RWPE1 (cell line): Measurements from ENCODE around the gene DNAJC10.

Experiments used
- CTCF ChIA-PET: fragments of 350-600 bp; sonication (Branson Sonifier 250); formaldehyde crosslinking; extraction: SDS; loops from one replicate; lab custom pipeline; 2021; lab: Yijun Ruan, JAX
- POLR2A ChIA-PET: fragments of 400-600 bp; formaldehyde crosslinking; extraction: SDS; loops from one replicate; lab custom pipeline; 2020; ENCODE audit warnings: antibody characterized with exemption; ENCODE audit not compliant: low non-redundant PET; lab: Yijun Ruan, JAX
- DNase-seq: peaks from one replicate; pipeline ENCODE4 v3.0.0; 2012; ENCODE audit warnings: low spot score
- H3K27ac ChIP-seq: fragments of 450-650 bp; 2 replicates; pipeline ENCODE4 v1.5.1; 2017
- TF ChIP-seq, protein P1 (sequence below): fragments of 450-650 bp; conservative IDR thresholded peaks from 2 replicates; pipeline ENCODE4 v1.5.1; 2017; ENCODE audit warnings: low read depth, mild to moderate bottlenecking

Gene DNAJC10

DNA sequence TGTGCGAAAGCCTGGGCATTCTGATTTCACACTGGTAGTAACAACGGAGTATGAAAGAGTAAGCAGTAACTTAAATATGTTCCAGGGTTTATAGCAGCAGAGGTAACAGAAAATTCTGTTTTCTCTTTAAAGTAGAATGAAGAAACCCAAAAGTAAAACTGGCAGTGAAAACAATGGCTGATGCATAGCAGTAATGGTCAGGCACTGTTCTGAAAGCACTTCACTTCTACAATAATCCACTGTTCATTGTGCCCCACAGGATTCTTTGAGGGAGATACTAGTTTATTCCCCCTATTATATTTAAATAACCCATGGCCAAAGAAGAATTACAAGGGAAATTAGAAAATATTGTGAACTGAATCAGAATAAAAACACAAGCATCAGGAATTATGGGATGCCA is 9.3 kb upstream of the DNAJC10 start:
- TF ChIP-seq, protein P1, sequence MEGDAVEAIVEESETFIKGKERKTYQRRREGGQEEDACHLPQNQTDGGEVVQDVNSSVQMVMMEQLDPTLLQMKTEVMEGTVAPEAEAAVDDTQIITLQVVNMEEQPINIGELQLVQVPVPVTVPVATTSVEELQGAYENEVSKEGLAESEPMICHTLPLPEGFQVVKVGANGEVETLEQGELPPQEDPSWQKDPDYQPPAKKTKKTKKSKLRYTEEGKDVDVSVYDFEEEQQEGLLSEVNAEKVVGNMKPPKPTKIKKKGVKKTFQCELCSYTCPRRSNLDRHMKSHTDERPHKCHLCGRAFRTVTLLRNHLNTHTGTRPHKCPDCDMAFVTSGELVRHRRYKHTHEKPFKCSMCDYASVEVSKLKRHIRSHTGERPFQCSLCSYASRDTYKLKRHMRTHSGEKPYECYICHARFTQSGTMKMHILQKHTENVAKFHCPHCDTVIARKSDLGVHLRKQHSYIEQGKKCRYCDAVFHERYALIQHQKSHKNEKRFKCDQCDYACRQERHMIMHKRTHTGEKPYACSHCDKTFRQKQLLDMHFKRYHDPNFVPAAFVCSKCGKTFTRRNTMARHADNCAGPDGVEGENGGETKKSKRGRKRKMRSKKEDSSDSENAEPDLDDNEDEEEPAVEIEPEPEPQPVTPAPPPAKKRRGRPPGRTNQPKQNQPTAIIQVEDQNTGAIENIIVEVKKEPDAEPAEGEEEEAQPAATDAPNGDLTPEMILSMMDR, result no peak
- ChIA-PET POLR2A (no interaction called here), CTCF (no interaction called here)
- H3K27ac ChIP-seq, result no peak overlapping the region
- no peak for DNase-seq

DNA sequence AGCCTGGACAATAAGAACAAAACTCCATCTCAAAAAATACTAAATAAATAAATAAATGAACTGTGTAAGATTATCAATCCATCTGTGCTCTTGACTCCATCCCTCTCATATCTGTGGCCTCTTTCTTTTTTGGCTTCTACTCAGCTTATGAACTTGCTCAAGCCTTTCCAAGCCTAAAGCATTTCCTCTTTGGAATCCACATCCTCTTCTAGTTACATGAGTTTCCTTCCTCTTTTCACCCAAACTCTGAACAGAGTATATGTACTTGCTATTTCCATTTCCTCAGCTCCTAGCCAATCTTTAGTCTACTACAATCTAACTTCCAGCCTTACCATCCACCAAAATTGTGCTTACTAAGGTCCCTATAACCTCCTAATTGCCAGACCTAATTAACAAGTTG is 2.5 kb upstream of the DNAJC10 start:
- H3K27ac ChIP-seq, result no peak overlapping the region
- POLR2A ChIA-PET, result no interaction called here
- TF ChIP-seq, protein P1, result no peak
- CTCF ChIA-PET, result interaction anchor here (1.0 kb wide), 1 partner anchor 12 kb away, joined by 3 read pairs; no protein-coding TSS in a partner anchor
- DNase-seq, result no peak

DNA sequence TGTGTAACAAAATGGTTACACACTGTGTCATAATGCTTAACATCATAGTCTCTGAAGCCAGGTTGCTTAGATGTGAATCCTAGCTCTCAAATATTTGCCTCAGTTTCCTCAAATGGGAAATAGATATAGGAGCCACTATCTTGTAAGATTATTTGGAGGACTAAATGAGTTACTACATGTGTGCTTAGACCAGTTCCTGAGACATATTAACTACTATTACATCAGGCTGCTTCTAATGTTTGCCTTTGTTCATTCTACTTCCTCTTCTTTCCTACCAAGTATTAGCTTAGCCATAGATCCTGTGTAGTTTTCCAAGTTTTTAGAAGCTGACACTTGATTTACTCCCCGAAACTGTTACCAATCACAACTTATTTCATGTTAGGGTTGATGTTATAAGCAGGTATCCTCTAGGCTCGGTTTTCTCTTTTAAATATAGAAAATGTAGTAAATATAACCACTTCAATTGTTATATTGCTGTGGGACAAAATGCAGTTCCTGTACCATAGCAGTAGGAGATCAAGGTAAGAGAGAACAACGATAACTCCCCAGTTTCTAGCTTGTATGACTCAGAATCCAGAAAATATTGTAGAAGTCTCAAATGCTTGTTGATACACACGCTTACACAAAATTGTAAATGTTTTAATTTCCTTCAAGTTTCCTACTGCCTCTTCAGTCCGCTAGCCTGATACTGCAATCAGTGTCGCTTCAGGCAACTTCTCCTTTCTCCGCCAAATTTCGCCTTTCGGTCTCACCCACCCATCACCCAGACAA is 751 bp upstream of the DNAJC10 start:
- H3K27ac ChIP-seq, result peak overlapping the region; percentile 90
- TF ChIP-seq, protein P1, result no peak
- DNase-seq, result peak; percentile 20
- CTCF ChIA-PET, result interaction anchor here (0.6 kb wide), 1 partner anchor 181 kb away, joined by 3 read pairs; no protein-coding TSS in a partner anchor
- POLR2A ChIA-PET, result no interaction called here

DNA sequence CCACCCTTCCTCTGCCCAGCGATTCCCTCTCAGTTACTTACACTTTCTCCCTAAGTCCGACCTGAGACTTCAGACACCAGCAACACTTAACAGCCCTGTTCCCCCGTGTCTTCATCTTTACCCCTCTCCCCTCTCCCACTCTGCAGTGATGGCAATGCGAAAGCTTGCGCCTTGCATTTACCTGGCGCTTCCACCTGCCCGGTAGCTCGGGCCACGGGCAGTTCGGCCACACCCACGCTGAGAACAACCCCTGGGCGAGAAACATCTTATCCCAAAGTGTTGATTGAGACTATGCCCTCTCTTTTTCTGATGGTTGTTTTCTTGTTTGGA is 558 bp downstream of the DNAJC10 start:
- ChIA-PET CTCF (interaction anchor here (1.4 kb wide), 1 partner anchor 49 kb away, joined by 4 read pairs; no protein-coding TSS in a partner anchor), POLR2A (no interaction called here)
- peak overlapping the region; percentile 90 for H3K27ac ChIP-seq
- DNase-seq, result peak; percentile 46
- TF ChIP-seq, protein P1, result no peak

DNA sequence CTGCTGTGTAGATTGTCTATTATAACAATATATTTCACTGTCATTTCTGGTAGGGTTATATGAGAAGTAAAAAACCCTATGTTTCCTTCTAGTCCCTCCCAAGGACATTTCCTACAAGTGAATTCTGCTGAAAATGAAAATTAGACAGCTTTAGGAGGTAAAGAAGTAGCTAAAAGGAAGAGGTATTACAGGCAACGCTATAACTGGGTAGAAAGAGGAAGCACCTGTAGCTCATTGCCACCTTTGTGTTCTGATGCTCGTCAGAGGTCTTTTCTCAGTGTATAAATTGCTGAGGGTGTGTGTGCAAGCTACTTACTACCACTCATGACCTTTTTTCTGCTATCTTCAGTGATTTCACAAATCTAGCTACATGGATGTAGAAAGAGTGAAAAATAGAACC is 1.4 kb downstream of the DNAJC10 start:
- TF ChIP-seq, protein P1, result no peak
- POLR2A ChIA-PET, result no interaction called here
- no peak overlapping the region for H3K27ac ChIP-seq
- CTCF ChIA-PET, result interaction anchor here (1.4 kb wide), 1 partner anchor 50 kb away, joined by 4 read pairs; no protein-coding TSS in a partner anchor
- no peak for DNase-seq

DNA sequence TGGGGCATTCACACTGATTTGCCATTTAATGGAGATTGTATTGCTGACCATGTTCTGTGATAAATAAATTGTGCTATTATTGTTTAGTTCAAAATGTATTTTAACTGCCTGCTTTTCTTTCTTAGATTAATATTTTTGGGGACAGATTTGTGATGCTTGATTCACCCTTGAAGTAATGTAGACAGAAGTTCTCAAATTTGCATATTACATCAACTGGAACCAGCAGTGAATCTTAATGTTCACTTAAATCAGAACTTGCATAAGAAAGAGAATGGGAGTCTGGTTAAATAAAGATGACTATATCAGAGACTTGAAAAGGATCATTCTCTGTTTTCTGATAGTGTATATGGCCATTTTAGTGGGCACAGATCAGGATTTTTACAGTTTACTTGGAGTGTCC is 1.8 kb downstream of the DNAJC10 start:
- no peak for DNase-seq
- ChIA-PET CTCF (no interaction called here), POLR2A (no interaction called here)
- H3K27ac ChIP-seq, result no peak overlapping the region
- TF ChIP-seq, protein P1, result no peak
